ENCODE data around the gene PARD3. TPM values are rescaled to one million over a fixed set of nuclear protein-coding genes. Genes with fewer than 3 reads are reported as not detected.
"Not testable (repeated sequence)": the region's sequence is repeated elsewhere in the genome, so short reads cannot be mapped to it uniquely, and the experiment has no call there.

The PARD3 gene
- total RNA-seq, 6 experiments from 2014 or later, result 19.1 to 27.8 (median 22.0) TPM

GRCh38 chr10:34709637-34710390, 105.3 kb downstream of the PARD3 start:
- DNase-seq (no peak), ATAC-seq (no peak)
- H3K9me3 ChIP-seq, result no peaks in the 10 kb centered on the region
- intact Hi-C loops (cut with DNase I), result no loop called here
- 70% methylated on average over 7 of the region's 8 CpGs for WGBS (ENCODE audit: insufficient coverage, low coverage, low lambda C conversion rate, missing lambda C conversion rate)
- H3K4me1 ChIP-seq, result peaks cover 0 to 33% (median 12%) of the 10 kb centered on the region in 4 donors
- no peak overlapping the region for H3K27ac ChIP-seq
- H3K36me3 ChIP-seq, result no peaks in the 10 kb centered on the region
- TF ChIP-seq POLR2A (IDR thresholded peaks at IDR 0.05), result no peak
- TF ChIP-seq, protein P1, sequence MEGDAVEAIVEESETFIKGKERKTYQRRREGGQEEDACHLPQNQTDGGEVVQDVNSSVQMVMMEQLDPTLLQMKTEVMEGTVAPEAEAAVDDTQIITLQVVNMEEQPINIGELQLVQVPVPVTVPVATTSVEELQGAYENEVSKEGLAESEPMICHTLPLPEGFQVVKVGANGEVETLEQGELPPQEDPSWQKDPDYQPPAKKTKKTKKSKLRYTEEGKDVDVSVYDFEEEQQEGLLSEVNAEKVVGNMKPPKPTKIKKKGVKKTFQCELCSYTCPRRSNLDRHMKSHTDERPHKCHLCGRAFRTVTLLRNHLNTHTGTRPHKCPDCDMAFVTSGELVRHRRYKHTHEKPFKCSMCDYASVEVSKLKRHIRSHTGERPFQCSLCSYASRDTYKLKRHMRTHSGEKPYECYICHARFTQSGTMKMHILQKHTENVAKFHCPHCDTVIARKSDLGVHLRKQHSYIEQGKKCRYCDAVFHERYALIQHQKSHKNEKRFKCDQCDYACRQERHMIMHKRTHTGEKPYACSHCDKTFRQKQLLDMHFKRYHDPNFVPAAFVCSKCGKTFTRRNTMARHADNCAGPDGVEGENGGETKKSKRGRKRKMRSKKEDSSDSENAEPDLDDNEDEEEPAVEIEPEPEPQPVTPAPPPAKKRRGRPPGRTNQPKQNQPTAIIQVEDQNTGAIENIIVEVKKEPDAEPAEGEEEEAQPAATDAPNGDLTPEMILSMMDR (IDR thresholded peaks at IDR 0.05), result no peak
- no peak overlapping the region for H3K4me3 ChIP-seq
- H3K27me3 ChIP-seq, result no peaks in the 10 kb centered on the region

DNA sequence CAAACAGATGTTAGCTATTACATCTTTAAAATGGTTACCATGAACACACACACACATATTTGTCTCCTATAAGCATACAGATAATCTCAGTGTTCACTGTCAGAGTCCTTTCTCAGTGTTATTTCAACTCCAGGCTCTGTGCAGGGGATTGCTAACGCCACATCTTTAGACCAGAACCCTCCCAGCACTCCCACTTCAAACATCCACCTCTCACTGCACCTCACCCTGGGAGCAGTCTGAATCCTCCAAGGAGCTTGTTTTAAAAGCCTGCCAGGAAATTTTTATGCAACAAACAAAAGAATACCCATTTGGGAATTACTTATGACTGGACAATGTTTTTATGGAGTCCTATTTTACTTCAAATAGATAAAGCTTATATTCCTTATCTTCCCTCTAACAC, 107.4 kb downstream of the PARD3 start:
- ATAC-seq (no peak), DNase-seq (no peak)
- no peak overlapping the region for H3K4me3 ChIP-seq
- H3K27me3 ChIP-seq, result no peaks in the 10 kb centered on the region
- no peaks in the 10 kb centered on the region for H3K9me3 ChIP-seq
- 89% methylated on average over 1 of the region's 1 CpG for WGBS (ENCODE audit: insufficient coverage, low coverage, low lambda C conversion rate, missing lambda C conversion rate)
- H3K27ac ChIP-seq, result no peak overlapping the region
- intact Hi-C loops (cut with DNase I), result no loop called here
- H3K4me1 ChIP-seq, result peaks cover 0 to 30% (median 12%) of the 10 kb centered on the region in 4 donors
- no peaks in the 10 kb centered on the region for H3K36me3 ChIP-seq
- TF ChIP-seq, protein P1 (IDR thresholded peaks at IDR 0.05), result no peak
- no peak for TF ChIP-seq POLR2A (IDR thresholded peaks at IDR 0.05)

- H3K9me3 ChIP-seq; H3K27me3 ChIP-seq; ATAC-seq; DNase-seq; H3K36me3 ChIP-seq; H3K4me3 ChIP-seq; intact Hi-C loops (cut with DNase I); H3K27ac ChIP-seq: not testable (repeated sequence)
- 100% methylated on average over 2 of the region's 4 CpGs for WGBS (ENCODE audit: insufficient coverage, low coverage, low lambda C conversion rate, missing lambda C conversion rate)
- peaks cover 0 to 26% (median 10%) of the 10 kb centered on the region in 4 donors for H3K4me1 ChIP-seq
Measured at GRCh38 chr10:34706992-34707391, 108.1 kb downstream of the PARD3 start.

GRCh38 chr10:34706147-34706546, 108.9 kb downstream of the PARD3 start:
- intact Hi-C loops (cut with DNase I), result no loop called here
- H3K4me3 ChIP-seq, result no peak overlapping the region
- no peaks in the 10 kb centered on the region for H3K36me3 ChIP-seq
- peaks cover 0 to 18% (median 6%) of the 10 kb centered on the region in 4 donors for H3K4me1 ChIP-seq
- H3K27me3 ChIP-seq, result no peaks in the 10 kb centered on the region
- 88% methylated on average over 3 of the region's 3 CpGs for WGBS (ENCODE audit: insufficient coverage, low coverage, low lambda C conversion rate, missing lambda C conversion rate)
- H3K27ac ChIP-seq, result no peak overlapping the region
- no peak for TF ChIP-seq POLR2A (IDR thresholded peaks at IDR 0.05)
- TF ChIP-seq, protein P1 (IDR thresholded peaks at IDR 0.05), result no peak
- no peaks in the 10 kb centered on the region for H3K9me3 ChIP-seq
- ATAC-seq (no peak), DNase-seq (no peak)

DNA sequence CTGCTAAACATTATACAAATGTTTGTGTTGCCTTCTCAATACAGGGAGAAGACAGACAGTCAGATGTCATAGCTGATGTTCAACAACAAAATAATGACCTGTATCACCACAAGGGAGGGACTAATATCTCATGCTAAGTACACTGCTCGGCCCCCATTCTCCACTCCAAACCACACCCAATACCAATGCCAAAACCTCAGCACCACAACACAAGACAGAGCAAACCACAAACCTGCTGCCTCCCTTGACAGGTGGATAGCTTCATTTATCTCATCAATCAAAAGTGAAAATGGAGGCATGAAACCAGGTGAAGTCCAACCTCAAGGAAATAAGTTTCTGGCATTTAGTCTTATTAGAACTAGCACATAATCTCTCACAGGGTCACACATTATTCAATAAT, 109.5 kb downstream of the PARD3 start:
- H3K4me3 ChIP-seq, result no peak overlapping the region
- H3K9me3 ChIP-seq, result no peaks in the 10 kb centered on the region
- no peaks in the 10 kb centered on the region for H3K36me3 ChIP-seq
- intact Hi-C loops (cut with DNase I), result no loop called here
- H3K27ac ChIP-seq, result no peak overlapping the region
- DNase-seq, result no peak
- TF ChIP-seq POLR2A (IDR thresholded peaks at IDR 0.05), result no peak
- TF ChIP-seq, protein P1 (IDR thresholded peaks at IDR 0.05), result no peak
- H3K27me3 ChIP-seq, result no peaks in the 10 kb centered on the region
- peaks cover 0 to 12% (median 3%) of the 10 kb centered on the region in 4 donors for H3K4me1 ChIP-seq
- no peak for ATAC-seq
- 89% methylated on average over 1 of the region's 1 CpG for WGBS (ENCODE audit: insufficient coverage, low coverage, low lambda C conversion rate, missing lambda C conversion rate)
